Measurements from ENCODE around the gene CNOT11. TPM values are rescaled to one million over a fixed set of nuclear protein-coding genes. Genes with fewer than 3 reads are reported as not detected.

The CNOT11 gene
- total and polyA plus RNA-seq, 2 of the 8 experiments (the other 6 are each of a cell fraction or from before 2014, with no cell fraction given): 41.5 to 54.6 TPM

DNA sequence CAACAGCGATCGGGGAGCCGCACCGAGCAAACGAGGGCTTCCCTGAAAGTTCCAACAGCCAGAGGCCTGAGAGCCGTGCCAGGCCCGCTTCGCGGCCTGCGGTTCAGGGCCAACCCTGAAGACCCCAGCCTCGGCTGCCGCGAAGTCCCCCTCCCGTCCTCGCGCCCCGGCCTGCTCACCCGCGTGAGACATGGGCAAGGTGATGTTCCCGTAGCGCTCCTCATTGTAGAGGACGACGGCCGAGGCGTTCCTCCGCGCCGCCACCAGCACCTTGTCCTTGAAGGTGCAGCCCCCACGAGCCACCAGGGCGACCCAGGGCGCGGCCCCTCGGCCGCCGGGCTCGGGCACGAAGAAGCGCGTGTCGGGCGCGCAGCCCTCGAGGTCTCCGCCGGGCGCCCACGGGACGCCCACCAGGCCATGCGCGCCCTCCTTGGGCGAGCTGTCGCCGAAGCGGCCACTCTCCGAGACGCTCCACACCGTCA, 55.3 kb downstream of the CNOT11 start:
- H2BK12ac ChIP-seq (ENCODE audit: low read depth, low read length): no peak overlapping the region
- H4K8ac ChIP-seq (ENCODE audit: extremely low read depth, insufficient read depth, low read length): peak overlapping the region; percentile 94
- peak overlapping the region; percentile 81 to 98 for H3K4me2 ChIP-seq (ENCODE audit: insufficient read depth in 1 of 2, low read depth in 2 of 2, low read length in 2 of 2)
- peak overlapping the region; percentile 90 for H3K18ac ChIP-seq (ENCODE audit: extremely low read depth, low read length)
- H3K4me3 ChIP-seq (ENCODE audit: extremely low read depth in 1 of 4, insufficient read depth in 2 of 4, low read depth in 3 of 4, low read length in 4 of 4): peak overlapping the region; percentile 56 to 80 (median 72)
- H3K79me1 ChIP-seq (ENCODE audit: low read depth, low read length): peaks cover 4% of the 10 kb centered on the region; the same call in 1 of the 2 replicates
- no peak overlapping the region for H3K23ac ChIP-seq (ENCODE audit: insufficient read length)
- CTCF ChIA-PET (ENCODE audit: partially characterized antibody): no interaction called here
- POLR2A ChIA-PET (ENCODE audit: partially characterized antibody): interaction anchor here (0.9 to 1.0 kb wide), 4 partner anchors 20 to 55 kb away, joined by 3 to 5 read pairs (median 4); partner anchors contain the start of gene CNOT11
- H2AK5ac ChIP-seq (ENCODE audit: low read depth, low read length): no peak overlapping the region
- peak overlapping the region; percentile 41 to 62 (median 60); a peak in 6 of 7 replicates for H3K9ac ChIP-seq (replicated peaks in 1 of 4; ENCODE audit: extremely low read depth in 1 of 4, low read depth in 3 of 4, low read length in 3 of 4)
- H3K23me2 ChIP-seq (ENCODE audit: low read depth, low read length): peaks cover 12% of the 10 kb centered on the region; the same call in 1 of the 2 replicates
- FAIRE-seq (no peak), DNase-seq (ENCODE audit: low read depth in 1 of 2, low spot score in 2 of 2) (peak in 1 of 2 experiments; percentile 63)
- peaks cover 3 to 14% (median 5%) of the 10 kb centered on the region in 4 experiments for H3K4me1 ChIP-seq (replicated peaks in 1 of 4; ENCODE audit: control insufficient read depth in 3 of 4, insufficient read depth in 4 of 4, low read length in 3 of 4)
- no peak overlapping the region for H2BK15ac ChIP-seq (ENCODE audit: low read length)
- H2BK20ac ChIP-seq (ENCODE audit: low read length): no peak overlapping the region
- H3K36me3 ChIP-seq (ENCODE audit: control insufficient read depth in 2 of 4, insufficient read depth in 4 of 4, low read length in 3 of 4): peaks cover 0 to 5% (median 0%) of the 10 kb centered on the region in 4 experiments; a peak in 1 of 8 replicates
- H4K91ac ChIP-seq (replicated peaks; ENCODE audit: insufficient read length, low read length): peak overlapping the region; percentile 90
- H3K9me3 ChIP-seq (ENCODE audit: insufficient read depth in 2 of 2, low read depth in 1 of 2, low read length in 1 of 2): no peaks in the 10 kb centered on the region
- H3K14ac ChIP-seq (ENCODE audit: insufficient read length): no peak overlapping the region
- H3K27me3 ChIP-seq (replicated peaks in 1 of 4; ENCODE audit: control insufficient read depth in 3 of 4, extremely low read depth in 1 of 4, insufficient read depth in 3 of 4, low read length in 3 of 4): peaks cover 0 to 9% (median 0%) of the 10 kb centered on the region in 4 experiments; a peak in 3 of 7 replicates
- H3K79me2 ChIP-seq (ENCODE audit: control insufficient read depth in 1 of 2, insufficient read depth in 2 of 2, low read length in 2 of 2): peaks cover 0 to 49% of the 10 kb centered on the region in 2 experiments; a peak in 2 of 4 replicates
- H3K27ac ChIP-seq (ENCODE audit: low read depth, low read length): no peak overlapping the region
- 5% methylated on average over 49 of the region's 57 CpGs; no CpG with 5 or more reads in 1 of the 2 experiments for WGBS, 2 experiments (ENCODE audit: extremely low coverage in 1 of 2, insufficient coverage in 1 of 2, insufficient read length in 1 of 2, insufficient replicate concordance in 2 of 2, low coverage in 1 of 2, low lambda C conversion rate in 2 of 2, missing lambda C conversion rate in 1 of 2)
- peaks cover 18% of the 10 kb centered on the region in 2 experiments for H4K20me1 ChIP-seq (replicated peaks in 1 of 2; ENCODE audit: control insufficient read depth in 1 of 2, insufficient read depth in 2 of 2, low read length in 2 of 2)
- H3K4ac ChIP-seq (replicated peaks; ENCODE audit: insufficient read length, low read depth, low read length): peak overlapping the region; percentile 88
- peak overlapping the region; percentile 9 for H3K56ac ChIP-seq (replicated peaks; ENCODE audit: insufficient read length, low read depth, low read length)
- TF ChIP-seq KDM4A (IDR thresholded peaks at IDR 0.05; ENCODE audit: low read depth, low read length, severe bottlenecking) (no peak), BACH1 (IDR thresholded peaks at IDR 0.05; ENCODE audit: low read length) (no peak), EZH2 (IDR thresholded peaks at IDR 0.05; ENCODE audit: low read depth, low read length, severe bottlenecking) (peak; percentile 41), HDAC2 (IDR thresholded peaks at IDR 0.05; ENCODE audit: borderline replicate concordance in 1 of 2, low read depth in 2 of 2, low read length in 2 of 2) (0 out of 4 replicates have a peak, but pooled peaks of 1 of the 2 experiments have one; percentile 64), CHD2 (IDR thresholded peaks at IDR 0.05; ENCODE audit: low read length) (no peak), RNF2 (IDR thresholded peaks at IDR 0.05; ENCODE audit: borderline replicate concordance, low read depth, low read length, missing control alignments, poor library complexity, severe bottlenecking) (peak; percentile 30)
- TF ChIP-seq, protein P1, sequence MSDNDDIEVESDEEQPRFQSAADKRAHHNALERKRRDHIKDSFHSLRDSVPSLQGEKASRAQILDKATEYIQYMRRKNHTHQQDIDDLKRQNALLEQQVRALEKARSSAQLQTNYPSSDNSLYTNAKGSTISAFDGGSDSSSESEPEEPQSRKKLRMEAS (IDR thresholded peaks at IDR 0.05): peak; percentile 88
- TF ChIP-seq, protein P2, sequence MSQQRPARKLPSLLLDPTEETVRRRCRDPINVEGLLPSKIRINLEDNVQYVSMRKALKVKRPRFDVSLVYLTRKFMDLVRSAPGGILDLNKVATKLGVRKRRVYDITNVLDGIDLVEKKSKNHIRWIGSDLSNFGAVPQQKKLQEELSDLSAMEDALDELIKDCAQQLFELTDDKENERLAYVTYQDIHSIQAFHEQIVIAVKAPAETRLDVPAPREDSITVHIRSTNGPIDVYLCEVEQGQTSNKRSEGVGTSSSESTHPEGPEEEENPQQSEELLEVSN (IDR thresholded peaks at IDR 0.05): peak; percentile 87
- H2BK5ac ChIP-seq (ENCODE audit: low read depth, low read length): peak overlapping the region; percentile 49; the same call in 1 of the 2 replicates
- peak overlapping the region; percentile 2; the same call in 1 of the 2 replicates for H2AFZ ChIP-seq (ENCODE audit: low read length)
- no peak overlapping the region for H4K5ac ChIP-seq (ENCODE audit: insufficient read length, low read depth, low read length)
- H2BK120ac ChIP-seq (replicated peaks; ENCODE audit: low read depth, low read length): no peak overlapping the region
